H9 (cell line): ENCODE results near the gene CDC14A. TPM values are rescaled to one million over a fixed set of nuclear protein-coding genes. Genes with fewer than 3 reads are reported as not detected.

ENCODE experiments used
- DNase-seq: peaks from one replicate; pipeline ENCODE4 v3.0.0-alpha.2; 2017
- H2AFZ ChIP-seq: one replicate; pipeline ENCODE4 v1.6.1; 2013; ENCODE audit warnings: mild to moderate bottlenecking, low read length, control low read depth, moderate library complexity
- H2AK5ac ChIP-seq: 2 replicates; pipeline ENCODE4 v1.6.1; 2013; ENCODE audit warnings: low read length, control low read depth, mixed read lengths; ENCODE audit not compliant: insufficient read length
- H2BK120ac ChIP-seq: one replicate; pipeline ENCODE4 v1.6.1; 2013; ENCODE audit warnings: low read depth, mild to moderate bottlenecking, low read length, control low read depth, inconsistent platforms; ENCODE audit not compliant: poor library complexity, severe bottlenecking
- H2BK12ac ChIP-seq: 2 replicates; pipeline ENCODE4 v1.6.1; 2013; ENCODE audit warnings: low read length, control low read depth, mixed read lengths, low read depth; ENCODE audit not compliant: insufficient read length
- H2BK15ac ChIP-seq: 2 replicates; pipeline ENCODE4 v1.6.1; 2013; ENCODE audit warnings: low read depth, low read length, control low read depth
- H2BK20ac ChIP-seq: one replicate; pipeline ENCODE4 v1.6.1; 2013; ENCODE audit warnings: low read depth, mild to moderate bottlenecking, low read length, control low read depth, inconsistent platforms; ENCODE audit not compliant: poor library complexity, severe bottlenecking
- H2BK5ac ChIP-seq: 2 replicates; pipeline ENCODE4 v1.6.1; 2013; ENCODE audit warnings: low read length, control low read depth, mixed read lengths; ENCODE audit not compliant: insufficient read length
- H3K14ac ChIP-seq: 2 replicates; pipeline ENCODE4 v1.6.1; 2013; ENCODE audit warnings: low read length, control low read depth; ENCODE audit not compliant: insufficient read depth
- H3K18ac ChIP-seq: 2 replicates; pipeline ENCODE4 v1.6.1; 2013; ENCODE audit warnings: low read depth, mild to moderate bottlenecking, mixed read lengths, low read length, control low read depth; ENCODE audit not compliant: insufficient read length
- H3K23ac ChIP-seq: 2 replicates; pipeline ENCODE4 v1.6.1; 2013; ENCODE audit warnings: low read length, control low read depth, mixed read lengths, low read depth; ENCODE audit not compliant: insufficient read length
- H3K23me2 ChIP-seq: 2 replicates; pipeline ENCODE4 v1.6.1; 2013; ENCODE audit warnings: low read depth, mild to moderate bottlenecking, mixed read lengths, low read length, control low read depth; ENCODE audit not compliant: insufficient read length, poor library complexity, severe bottlenecking
- H3K27ac ChIP-seq: 2 replicates; pipeline ENCODE4 v1.5.1; 2013; ENCODE audit warnings: low read length, control low read depth, mixed read lengths, low read depth; ENCODE audit not compliant: insufficient read length
- H3K27me3 ChIP-seq: 2 replicates; pipeline ENCODE4 v1.6.1; 2013; ENCODE audit warnings: low read length, control low read depth, inconsistent platforms; ENCODE audit not compliant: insufficient read depth
- H3K4ac ChIP-seq: 2 replicates; pipeline ENCODE4 v1.6.1; 2013; ENCODE audit warnings: low read depth, mild to moderate bottlenecking, control low read depth, inconsistent platforms, low read length, moderate library complexity
- H3K4me1 ChIP-seq: 2 replicates; pipeline ENCODE4 v1.6.1; 2013; ENCODE audit warnings: low read length, control low read depth, inconsistent platforms; ENCODE audit not compliant: insufficient read depth
- H3K4me2 ChIP-seq: 2 replicates; pipeline ENCODE4 v1.6.1; 2013; ENCODE audit warnings: low read length, control low read depth, mixed read lengths; ENCODE audit not compliant: insufficient read length, insufficient read depth
- H3K56ac ChIP-seq: 2 replicates; pipeline ENCODE4 v1.6.1; 2013; ENCODE audit warnings: low read depth, mild to moderate bottlenecking, mixed read lengths, low read length, control low read depth; ENCODE audit not compliant: insufficient read length
- H3K79me1 ChIP-seq: 2 replicates; pipeline ENCODE4 v1.6.1; 2013; ENCODE audit warnings: low read depth, mild to moderate bottlenecking, moderate library complexity, low read length, control low read depth, inconsistent platforms; ENCODE audit not compliant: insufficient read depth, poor library complexity, severe bottlenecking
- H3K79me2 ChIP-seq: 2 replicates; pipeline ENCODE4 v1.6.1; 2013; ENCODE audit warnings: low read length, control low read depth, inconsistent platforms; ENCODE audit not compliant: insufficient read depth
- H3K9ac ChIP-seq: 2 replicates; pipeline ENCODE4 v1.6.1; 2013; ENCODE audit warnings: low read length, control low read depth, mixed read lengths; ENCODE audit not compliant: insufficient read length; ENCODE audit errors: extremely low read depth
- H3K9me3 ChIP-seq: one replicate; pipeline ENCODE4 v1.6.1; 2013; ENCODE audit warnings: low read depth, low read length, inconsistent platforms; ENCODE audit not compliant: control insufficient read depth
- H3T11ph ChIP-seq: one replicate; pipeline ENCODE4 v1.6.1; 2013; ENCODE audit warnings: mild to moderate bottlenecking, low read length, control low read depth, inconsistent platforms
- H4K20me1 ChIP-seq: one replicate; pipeline ENCODE4 v1.6.1; 2013; ENCODE audit not compliant: control insufficient read depth, insufficient read length, insufficient read depth
- H4K5ac ChIP-seq: 2 replicates; pipeline ENCODE4 v1.6.1; 2013; ENCODE audit warnings: low read depth, mild to moderate bottlenecking, mixed read lengths, low read length, control low read depth; ENCODE audit not compliant: insufficient read length
- H4K8ac ChIP-seq: replicated peaks from 2 replicates; pipeline ENCODE4 v1.6.1; 2013; ENCODE audit warnings: low read length, control low read depth, mixed read lengths, low read depth; ENCODE audit not compliant: insufficient read length
- H4K91ac ChIP-seq: 2 replicates; pipeline ENCODE4 v1.6.1; 2013; ENCODE audit warnings: low read depth, mild to moderate bottlenecking, moderate library complexity, mixed read lengths, low read length, control low read depth; ENCODE audit not compliant: insufficient read length
- H3K27ac Mint-ChIP-seq, 3 experiments: 2 replicates in 2 of 3; 3 replicates in 1 of 3; pipeline ENCODE4 v1.8.0; 2020 to 2021; ENCODE audit warnings: mixed read lengths in 3 of 3, mild to moderate bottlenecking in 1 of 3, moderate library complexity in 1 of 3
- H3K27me3 Mint-ChIP-seq: 2 replicates; pipeline ENCODE4 v1.8.0; 2021; ENCODE audit warnings: low read depth, mild to moderate bottlenecking, moderate library complexity, mixed read lengths
- H3K36me3 Mint-ChIP-seq, 3 experiments: 2 replicates in 2 of 3; 3 replicates in 1 of 3; pipeline ENCODE4 v1.8.0; 2020 to 2021; ENCODE audit warnings: low read depth in 3 of 3, mixed read lengths in 3 of 3; ENCODE audit not compliant: insufficient read depth in 1 of 3
- H3K4me1 Mint-ChIP-seq, 2 experiments: 2 replicates each; pipeline ENCODE4 v1.8.0; 2020; ENCODE audit warnings: mixed read lengths in 2 of 2
- H3K4me3 Mint-ChIP-seq, 2 experiments: 2 replicates in 1 of 2; 3 replicates in 1 of 2; pipeline ENCODE4 v1.8.0; 2020 to 2021; ENCODE audit warnings: mild to moderate bottlenecking in 2 of 2, mixed read lengths in 2 of 2, moderate library complexity in 1 of 2
- H3K9me3 Mint-ChIP-seq, 2 experiments: 2 replicates in 1 of 2; 3 replicates in 1 of 2; pipeline ENCODE4 v1.8.0; 2020; ENCODE audit warnings: mild to moderate bottlenecking in 2 of 2, mixed read lengths in 2 of 2, moderate library complexity in 1 of 2
- CTCF ChIP-seq: fragments of 200-600 bp; sonication (generic); conservative IDR thresholded peaks from 3 replicates; pipeline ENCODE4 v1.8.0; 2021; ENCODE audit warnings: antibody characterized with exemption, mild to moderate bottlenecking
- total RNA-seq: library from RNA; stranded (reverse); gene quantifications from 2 replicates; pipeline ENCODE4 v1.2.1, GENCODE V29; 2021

CDC14A gene
- total RNA-seq, 1 experiment from 2014 or later = 8.9 TPM

GRCh38 chr1:100428160-100428559 is 75.9 kb downstream of the CDC14A start:
- TF ChIP-seq CTCF = no peak
- H3K27ac Mint-ChIP-seq = 0 out of 7 replicates have a peak overlapping the region, but pooled peaks of 1 of the 3 experiments have one; percentile 55
- no peak overlapping the region for H3K14ac ChIP-seq
- H3K27me3 ChIP-seq = no peaks in the 10 kb centered on the region
- H4K91ac ChIP-seq = no peak overlapping the region
- no peak overlapping the region for H2AK5ac ChIP-seq
- no peak overlapping the region for H2BK20ac ChIP-seq
- no peak overlapping the region for H3K4ac ChIP-seq
- no peak overlapping the region for H3K4me3 Mint-ChIP-seq
- H3K27me3 Mint-ChIP-seq = no peaks in the 10 kb centered on the region
- H4K8ac ChIP-seq = no peak overlapping the region
- no peak overlapping the region for H4K5ac ChIP-seq
- H3K36me3 Mint-ChIP-seq = no peaks in the 10 kb centered on the region; a peak in 2 of 7 replicates
- no peak overlapping the region for H2BK5ac ChIP-seq
- no peaks in the 10 kb centered on the region for H3K9me3 Mint-ChIP-seq
- no peak overlapping the region for H3T11ph ChIP-seq
- peaks cover 3% of the 10 kb centered on the region; the same call in 1 of the 2 replicates for H3K4me1 ChIP-seq
- no peaks in the 10 kb centered on the region for H3K9me3 ChIP-seq
- no peaks in the 10 kb centered on the region for H4K20me1 ChIP-seq
- H2AFZ ChIP-seq = no peak overlapping the region
- H3K56ac ChIP-seq = no peak overlapping the region
- H3K4me1 Mint-ChIP-seq = peaks cover 13 to 20% of the 10 kb centered on the region in 2 experiments
- no peaks in the 10 kb centered on the region for H3K79me2 ChIP-seq
- no peak overlapping the region for H3K9ac ChIP-seq
- H3K23ac ChIP-seq = no peak overlapping the region
- H3K23me2 ChIP-seq = no peaks in the 10 kb centered on the region
- H3K79me1 ChIP-seq = no peaks in the 10 kb centered on the region
- no peak overlapping the region for H2BK12ac ChIP-seq
- DNase-seq = no peak
- no peak overlapping the region for H2BK15ac ChIP-seq
- no peak overlapping the region for H2BK120ac ChIP-seq
- no peak overlapping the region for H3K27ac ChIP-seq
- H3K18ac ChIP-seq = no peak overlapping the region
- H3K4me2 ChIP-seq = no peak overlapping the region
